Activated CD4-positive, alpha-beta T cell treated with anti-CD3 and anti-CD28 coated beads for 1 hour (primary cell): ENCODE results near the gene INSRR.

ENCODE experiments used
- DNase-seq: peaks from one replicate; pipeline ENCODE4 v3.0.0-alpha.2; 2020

INSRR gene

GRCh38 chr1:156873659-156874058, 14.7 kb upstream of the INSRR start:
- no peak for DNase-seq

GRCh38 chr1:156869455-156869854, 10.5 kb upstream of the INSRR start:
- DNase-seq, result no peak

- DNase-seq, result no peak
These were observed 9.4 kb upstream of the INSRR start for GRCh38 chr1:156868341-156868740.

- no peak for DNase-seq
These were observed 7.5 kb upstream of the INSRR start for GRCh38 chr1:156866249-156866909.

GRCh38 chr1:156865865-156866248, 6.9 kb upstream of the INSRR start:
- DNase-seq, result no peak

GRCh38 chr1:156865258-156865657, 6.3 kb upstream of the INSRR start:
- no peak for DNase-seq

GRCh38 chr1:156864796-156865195, 5.9 kb upstream of the INSRR start:
- DNase-seq, result no peak

GRCh38 chr1:156863631-156864030, 4.7 kb upstream of the INSRR start:
- no peak for DNase-seq

GRCh38 chr1:156862997-156863599, 4.2 kb upstream of the INSRR start:
- DNase-seq, result no peak

GRCh38 chr1:156862584-156862983, 3.7 kb upstream of the INSRR start:
- DNase-seq, result no peak

GRCh38 chr1:156860628-156861423, 1.9 kb upstream of the INSRR start, which contains the start of gene NTRK1:
Gene NTRK1 (plus strand): TSS chr1:156860865. CDS start chr1:156860935, 70 bp downstream.
- peak; percentile 29 for DNase-seq

- peak; percentile 38 for DNase-seq
These were observed 1.3 kb upstream of the INSRR start for GRCh38 chr1:156860113-156860627.

- DNase-seq, result no peak
These were observed 701 bp upstream of the INSRR start for GRCh38 chr1:156859523-156860112.

- DNase-seq, result no peak
These were observed 361 bp downstream of the INSRR start for GRCh38 chr1:156858555-156858956.

- DNase-seq, result no peak
These were observed 1.4 kb downstream of the INSRR start for GRCh38 chr1:156857532-156857931.

GRCh38 chr1:156856282-156856785, 2.6 kb downstream of the INSRR start:
- no peak for DNase-seq

GRCh38 chr1:156854634-156855033, 4.3 kb downstream of the INSRR start:
- no peak for DNase-seq

GRCh38 chr1:156853761-156854160, 5.2 kb downstream of the INSRR start:
- DNase-seq, result no peak

GRCh38 chr1:156852418-156852874, 6.5 kb downstream of the INSRR start:
- DNase-seq, result no peak

- no peak for DNase-seq
These were observed 7.0 kb downstream of the INSRR start for GRCh38 chr1:156851779-156852417.

GRCh38 chr1:156849151-156849496, 9.8 kb downstream of the INSRR start:
- no peak for DNase-seq

GRCh38 chr1:156848461-156849150, 10.3 kb downstream of the INSRR start:
- DNase-seq, result peak; percentile 43
